ENCODE results near the gene TENM4.

DNA sequence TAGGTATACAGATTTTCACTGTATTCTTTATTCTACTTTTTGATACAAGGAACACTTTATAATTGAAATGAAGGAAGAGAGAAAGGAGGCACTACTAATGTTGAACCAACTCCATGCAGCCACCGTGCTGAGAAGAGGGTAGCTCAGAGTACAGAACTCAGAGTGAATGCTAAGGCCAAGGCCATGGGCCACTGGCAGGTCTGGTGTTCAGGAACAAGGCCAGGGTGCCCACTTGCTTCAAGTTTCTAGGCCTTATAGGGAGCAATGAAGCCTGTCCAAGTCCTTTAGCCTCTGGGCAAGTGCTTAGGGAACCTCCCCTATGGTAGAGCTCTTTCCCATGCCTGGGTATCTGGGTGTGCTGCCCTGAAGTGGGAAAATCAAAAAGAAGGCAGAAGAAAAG is 235.0 kb downstream of the TENM4 start:
- TF ChIP-seq RAD21 (IDR thresholded peaks at IDR 0.05): no peak
- no peak for TF ChIP-seq CTCF (IDR thresholded peaks at IDR 0.05; ENCODE audit: low read depth, low read length, missing input control)
- TF ChIP-seq YY1 (IDR thresholded peaks at IDR 0.05): no peak
- TF ChIP-seq HNF4A (conservative IDR thresholded peaks at IDR 0.05): no peak
- TF ChIP-seq, protein P1, sequence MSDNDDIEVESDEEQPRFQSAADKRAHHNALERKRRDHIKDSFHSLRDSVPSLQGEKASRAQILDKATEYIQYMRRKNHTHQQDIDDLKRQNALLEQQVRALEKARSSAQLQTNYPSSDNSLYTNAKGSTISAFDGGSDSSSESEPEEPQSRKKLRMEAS (IDR thresholded peaks at IDR 0.05): no peak
